GM12878 (cell line): ENCODE measurements around the gene TDP1. TPM values are rescaled to one million over a fixed set of nuclear protein-coding genes. Genes with fewer than 3 reads are reported as not detected.

Source experiments
- ATAC-seq: fragments of 200-7000 bp; cut with Tn5 transposase; 3 replicates; pipeline ENCODE4 v1.9.1; 2020; ENCODE audit warnings: mild to moderate bottlenecking, moderate library complexity
- BruUV-seq: library from RNA; stranded (reverse); fragments of 400-500 nt; replicated peaks from 2 replicates; lab custom pipeline; 2021; lab: Mats Ljungman, UMichigan
- CTCF ChIA-PET: fragments of 300-600 bp; sonication (Branson Sonifier 250); formaldehyde crosslinking; extraction: SDS; loops from one replicate; lab custom pipeline; 2021; ENCODE audit warnings: inconsistent platforms; lab: Yijun Ruan, JAX
- POLR2A ChIA-PET: fragments of 350-600 bp; formaldehyde crosslinking; extraction: SDS; loops from one replicate; lab custom pipeline; 2021; ENCODE audit warnings: inconsistent platforms; lab: Charles Lee
- RAD21 ChIA-PET: fragments of 300-600 bp; sonication (Branson Sonifier 250); formaldehyde crosslinking; loops from one replicate; lab custom pipeline; 2023; ENCODE audit warnings: antibody characterized with exemption; ENCODE audit not compliant: unreplicated experiment; lab: Charles Lee
- SMC1A ChIA-PET: fragments of 300-600 bp; sonication (Branson Sonifier 250); formaldehyde crosslinking; loops from one replicate; lab custom pipeline; 2023; ENCODE audit not compliant: unreplicated experiment, uncharacterized antibody; lab: Charles Lee
- DNase-seq: peaks from one replicate; pipeline ENCODE4 v3.0.0-alpha.2; 2011; ENCODE audit warnings: low read depth, low spot score
- FAIRE-seq: peaks from 3 replicates; lab custom pipeline; 2011; peaks lifted over from hg19 to GRCh38; lab: Jason Lieb, UNC
- H2AFZ ChIP-seq: 2 replicates; pipeline ENCODE4 v1.6.0; 2011; ENCODE audit warnings: low read depth, low read length, control low read depth; ENCODE audit not compliant: control insufficient read depth
- H3K27ac ChIP-seq: 2 replicates; pipeline ENCODE4 v1.5.1; 2011; ENCODE audit warnings: control low read depth; ENCODE audit not compliant: control insufficient read depth, insufficient read depth
- H3K27me3 ChIP-seq, 2 experiments: replicated peaks in 1 of 2; 2 replicates each; pipeline versions ENCODE4 v1.6.0 to v1.6.1; 2011; ENCODE audit warnings: low read length in 1 of 2; ENCODE audit not compliant: control insufficient read depth in 2 of 2, insufficient read depth in 2 of 2
- H3K36me3 ChIP-seq, 2 experiments: 2 replicates each; pipeline ENCODE4 v1.5.1; 2011; ENCODE audit warnings: low read length in 1 of 2; ENCODE audit not compliant: control insufficient read depth in 2 of 2, insufficient read depth in 2 of 2
- H3K4me1 ChIP-seq: 2 replicates; pipeline ENCODE4 v1.6.1; 2011; ENCODE audit warnings: mild to moderate bottlenecking, low read length, moderate library complexity, mixed read lengths; ENCODE audit not compliant: control insufficient read depth, insufficient read depth
- H3K4me2 ChIP-seq: 2 replicates; pipeline ENCODE4 v1.6.0; 2011; ENCODE audit warnings: control low read depth; ENCODE audit not compliant: control insufficient read depth, insufficient read depth
- H3K4me3 ChIP-seq: fragments of 200-600 bp; sonication (generic); 2 replicates; pipeline ENCODE4 v1.5.1; 2016
- H3K79me2 ChIP-seq: 2 replicates; pipeline ENCODE4 v1.6.0; 2011; ENCODE audit warnings: low read length; ENCODE audit not compliant: control insufficient read depth, insufficient read depth
- H3K9ac ChIP-seq: 2 replicates; pipeline ENCODE4 v1.8.0; 2011; ENCODE audit warnings: low read length, control low read depth, mixed read lengths; ENCODE audit not compliant: control insufficient read depth, insufficient read depth
- H3K9me3 ChIP-seq: replicated peaks from 3 replicates; pipeline ENCODE4 v1.5.1; 2011; ENCODE audit warnings: mild to moderate bottlenecking, low read length; ENCODE audit not compliant: control insufficient read depth, insufficient read depth
- H4K20me1 ChIP-seq: 2 replicates; pipeline ENCODE4 v1.6.0; 2011; ENCODE audit not compliant: control insufficient read depth, insufficient read depth
- ATF7 ChIP-seq: fragments of 450-650 bp; IDR thresholded peaks from 2 replicates; pipeline ENCODE4 v1.6.1; 2016; ENCODE audit warnings: low read depth, mild to moderate bottlenecking
- BACH1 ChIP-seq: fragments of 450-650 bp; IDR thresholded peaks from 2 replicates; pipeline ENCODE4 v1.6.1; 2017; ENCODE audit warnings: mild to moderate bottlenecking, borderline replicate concordance
- CREM ChIP-seq: IDR thresholded peaks from 2 replicates; pipeline ENCODE4 v1.6.1; 2014; ENCODE audit warnings: antibody characterized with exemption, low read depth
- JUNB ChIP-seq: IDR thresholded peaks from 2 replicates; pipeline ENCODE4 v1.6.1; 2016; ENCODE audit warnings: antibody characterized with exemption, mild to moderate bottlenecking
- LARP7 ChIP-seq: fragments of 450-650 bp; IDR thresholded peaks from 2 replicates; pipeline ENCODE4 v1.6.1; 2017; ENCODE audit warnings: mild to moderate bottlenecking
- MYC ChIP-seq: IDR thresholded peaks from 2 replicates; pipeline ENCODE4 v1.6.1; 2011; ENCODE audit warnings: mild to moderate bottlenecking, low read length, moderate library complexity, inconsistent platforms; ENCODE audit not compliant: insufficient read depth, insufficient replicate concordance, insufficient read length, severe bottlenecking
- NR2F1 ChIP-seq: fragments of 450-650 bp; conservative IDR thresholded peaks from 2 replicates; pipeline ENCODE4 v1.6.1; 2017; ENCODE audit warnings: mild to moderate bottlenecking
- NRF1 ChIP-seq: conservative IDR thresholded peaks from 2 replicates; pipeline ENCODE4 v1.6.1; 2011; ENCODE audit warnings: mild to moderate bottlenecking, low read depth, low read length, improper control_type of control experiment
- PAX8 ChIP-seq: fragments of 450-650 bp; IDR thresholded peaks from 2 replicates; pipeline ENCODE4 v1.6.1; 2017; ENCODE audit warnings: mild to moderate bottlenecking, moderate library complexity
- RB1 ChIP-seq: fragments of 450-650 bp; formaldehyde crosslinking; IDR thresholded peaks from 2 replicates; pipeline ENCODE4 v1.6.1; 2017; ENCODE audit warnings: mild to moderate bottlenecking, borderline replicate concordance
- SP1 ChIP-seq: IDR thresholded peaks from one replicate; pipeline ENCODE4 v1.6.1; 2011; ENCODE audit warnings: low read depth, low read length
- STAT1 ChIP-seq: fragments of 450-650 bp; conservative IDR thresholded peaks from 2 replicates; pipeline ENCODE4 v1.6.1; 2014; ENCODE audit warnings: antibody characterized with exemption, mild to moderate bottlenecking
- TARDBP ChIP-seq: IDR thresholded peaks from 2 replicates; pipeline ENCODE4 v1.6.1; 2016; ENCODE audit warnings: borderline replicate concordance
- ZSCAN29 ChIP-seq: fragments of 450-650 bp; IDR thresholded peaks from 2 replicates; pipeline ENCODE4 v1.6.1; 2017; ENCODE audit warnings: mild to moderate bottlenecking, moderate library complexity
- WGBS: methylation state at CpG from one replicate; pipeline ENCODE4 v1.1.6; 2016; ENCODE audit warnings: low lambda C conversion rate; ENCODE audit not compliant: insufficient replicate concordance, insufficient coverage; ENCODE audit errors: missing lambda C conversion rate; 5-methylcytosine and 5-hydroxymethylcytosine counted together
- in situ Hi-C: fragments of 300-500 bp; cut with MboI; formaldehyde crosslinking; loops from 9 replicates; pipeline ENCODE4 v1.14.3; 2018; ENCODE audit warnings: mixed read lengths
- intact Hi-C: fragments of 100-400 bp; cut with micrococcal nuclease; formaldehyde crosslinking; loops from one replicate; pipeline ENCODE4 v1.14.2; 2022; ENCODE audit not compliant: unreplicated experiment
- polyA plus RNA-seq, 11 experiments: library from polyadenylated mRNA; depleted of rRNA in 4 of 11; unstranded in 6 of 11; stranded (reverse) in 5 of 11; fragments of >200 nt; fragmentation: Nextera tagmentation in 4 of 11; fragmentation: Illumina TruSeq in 1 of 11; extraction: Ambion mirVana in 4 of 11; extraction: Trizol in 1 of 11; gene quantifications; 1 replicate in 1 of 11; 2 replicates in 10 of 11; pipeline versions ENCODE4 v1.2.1 to v1.2.3, GENCODE V29; 2011 to 2016; ENCODE audit warnings: inconsistent platforms in 2 of 11, missing spikeins in 2 of 11, low read depth in 1 of 11
- total RNA-seq, 4 experiments: library from RNA; depleted of rRNA in 3 of 4; stranded (reverse); fragments of >200 nt in 3 of 4; fragmentation: Illumina TruSeq in 1 of 4; extraction: Trizol in 1 of 4; gene quantifications; 2 replicates each; pipeline versions ENCODE4 v1.2.1 to v1.2.3, GENCODE V29; 2013 to 2021

Gene TDP1
- total and polyA plus RNA-seq, 10 of the 15 experiments (the other 5 are each of a cell fraction or from before 2014, with no cell fraction given): 40.2 to 60.4 (median 54.1) TPM

DNA sequence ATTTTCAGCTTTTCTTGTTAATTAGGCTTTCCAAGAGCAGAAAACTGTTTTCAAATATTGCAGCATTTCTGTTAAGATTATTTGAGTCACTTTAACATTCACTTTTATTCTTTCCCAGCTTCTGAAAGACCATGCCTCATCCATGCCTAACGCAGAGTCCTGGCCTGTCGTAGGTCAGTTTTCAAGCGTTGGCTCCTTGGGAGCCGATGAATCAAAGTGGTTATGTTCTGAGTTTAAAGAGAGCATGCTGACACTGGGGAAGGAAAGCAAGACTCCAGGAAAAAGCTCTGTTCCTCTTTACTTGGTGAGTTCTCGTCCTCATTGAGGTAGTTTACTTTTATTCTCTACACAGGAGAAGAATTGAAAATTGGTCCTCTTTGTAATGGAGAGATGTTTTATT is 33.1 kb downstream of the TDP1 start:
- no peak for TF ChIP-seq RB1
- TF ChIP-seq PAX8: no peak
- Histone ChIP-seq H3K4me2 (no peak overlapping the region), H3K9ac (no peak overlapping the region), H3K4me1 (no peaks in the 10 kb centered on the region), H3K36me3 (peaks cover 1 to 28% of the 10 kb centered on the region in 2 experiments; a peak in 2 of 4 replicates), H4K20me1 (no peaks in the 10 kb centered on the region), H3K4me3 (no peak overlapping the region), H2AFZ (no peak overlapping the region), H3K79me2 (no peaks in the 10 kb centered on the region), H3K27ac (no peak overlapping the region), H3K9me3 (no peaks in the 10 kb centered on the region), H3K27me3 (no peaks in the 10 kb centered on the region)
- ATAC-seq: no peak
- intact Hi-C loops: no loop called here
- CTCF ChIA-PET: interaction anchor here (0.7 to 1.5 kb wide), 3 partner anchors 10 to 264 kb away, joined by 3 read pairs; no protein-coding TSS in a partner anchor
- SMC1A ChIA-PET: no interaction called here
- FAIRE-seq: no peak
- RAD21 ChIA-PET: interaction anchor here (0.7 kb wide), 1 partner anchor 331 kb away, joined by 3 read pairs; no protein-coding TSS in a partner anchor
- whole genome bisulfite sequencing: 95% methylated on average over 5 of the region's 5 CpGs
- no TSS peak for BruUV-seq
- in situ Hi-C loops: no loop called here
- POLR2A ChIA-PET: no interaction called here
- DNase-seq: no peak

- ChIA-PET SMC1A (no interaction called here), POLR2A (no interaction called here), CTCF (interaction anchor here (1.0 kb wide), 1 partner anchor 17 kb away, joined by 3 read pairs; no protein-coding TSS in a partner anchor), RAD21 (no interaction called here)
- Histone ChIP-seq H3K79me2 (no peaks in the 10 kb centered on the region), H4K20me1 (no peaks in the 10 kb centered on the region), H3K9ac (no peak overlapping the region), H3K4me3 (no peak overlapping the region), H3K36me3 (peaks cover 0 to 36% of the 10 kb centered on the region in 2 experiments; a peak in 2 of 4 replicates), H3K4me2 (no peak overlapping the region), H3K4me1 (no peaks in the 10 kb centered on the region), H2AFZ (no peak overlapping the region)
- FAIRE-seq: no peak
- no peak for ATAC-seq
- intact Hi-C loops: no loop called here
- TF ChIP-seq ZSCAN29 (no peak), ATF7 (no peak), JUNB (no peak), RB1 (no peak), TARDBP (no peak), STAT1 (no peak), CREM (no peak), LARP7 (no peak), BACH1 (no peak), SP1 (no peak), NRF1 (no peak), NR2F1 (no peak), MYC (no peak)
- TF ChIP-seq, all 136 proteins: peak for 0
- 100% methylated on average over 4 of the region's 5 CpGs for WGBS
- no peaks in the 10 kb centered on the region for H3K27me3 ChIP-seq
- no peaks in the 10 kb centered on the region for H3K9me3 ChIP-seq
- no peak overlapping the region for H3K27ac ChIP-seq
- no TSS peak for BruUV-seq
- in situ Hi-C loops: no loop called here
- no peak for DNase-seq
Measured at GRCh38 chr14:89990218-89990617, 34.5 kb downstream of the TDP1 start.
